Measurements from ENCODE around the gene FSD1.

DNA sequence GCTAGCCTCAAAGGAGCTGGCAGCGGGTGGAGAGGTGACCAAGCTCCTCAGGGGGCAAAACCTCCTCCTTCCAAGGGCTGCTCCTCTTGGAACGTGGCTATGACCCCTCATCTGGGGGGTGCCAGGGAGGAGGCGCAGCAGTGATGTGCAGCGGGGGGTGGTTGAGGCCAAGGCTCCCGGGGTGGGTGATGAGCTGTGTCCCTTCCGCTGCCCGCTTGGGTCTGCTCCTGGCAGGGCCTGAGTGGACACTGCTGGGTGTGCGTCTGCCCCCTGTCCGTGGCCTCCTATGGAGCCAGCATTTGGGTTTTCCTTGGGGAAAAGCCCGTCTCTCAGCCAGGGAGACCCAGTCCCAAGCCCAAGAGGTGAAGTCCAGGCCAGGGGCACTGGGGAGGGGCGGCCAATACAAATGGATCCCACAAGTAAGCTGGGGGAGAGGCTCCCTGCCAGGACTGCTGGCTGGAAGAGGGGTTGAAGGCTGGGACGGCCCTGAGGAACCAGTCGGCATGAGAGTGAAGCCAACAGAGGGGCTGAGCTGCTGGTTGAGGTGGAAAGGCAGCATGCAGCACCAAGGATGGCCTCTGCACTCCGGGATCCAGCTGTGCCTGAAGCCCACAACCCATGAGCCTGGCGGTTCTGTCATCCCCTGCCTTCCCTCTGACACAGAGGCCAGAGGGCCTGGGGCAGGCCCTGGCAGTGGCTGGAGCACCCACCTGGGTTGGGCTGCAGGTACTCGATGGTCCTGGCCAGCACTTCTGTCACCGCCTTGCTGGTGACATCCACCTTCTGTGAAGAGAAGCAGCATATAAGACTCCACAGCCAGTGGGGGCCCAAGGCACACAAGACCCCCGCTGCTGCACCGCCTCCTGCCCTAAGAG is 61.6 kb downstream of the FSD1 start:
- TF ChIP-seq EZH2phosphoT487 (IDR thresholded peaks at IDR 0.05; ENCODE audit: low read depth), result no peak
- TF ChIP-seq, protein P1, sequence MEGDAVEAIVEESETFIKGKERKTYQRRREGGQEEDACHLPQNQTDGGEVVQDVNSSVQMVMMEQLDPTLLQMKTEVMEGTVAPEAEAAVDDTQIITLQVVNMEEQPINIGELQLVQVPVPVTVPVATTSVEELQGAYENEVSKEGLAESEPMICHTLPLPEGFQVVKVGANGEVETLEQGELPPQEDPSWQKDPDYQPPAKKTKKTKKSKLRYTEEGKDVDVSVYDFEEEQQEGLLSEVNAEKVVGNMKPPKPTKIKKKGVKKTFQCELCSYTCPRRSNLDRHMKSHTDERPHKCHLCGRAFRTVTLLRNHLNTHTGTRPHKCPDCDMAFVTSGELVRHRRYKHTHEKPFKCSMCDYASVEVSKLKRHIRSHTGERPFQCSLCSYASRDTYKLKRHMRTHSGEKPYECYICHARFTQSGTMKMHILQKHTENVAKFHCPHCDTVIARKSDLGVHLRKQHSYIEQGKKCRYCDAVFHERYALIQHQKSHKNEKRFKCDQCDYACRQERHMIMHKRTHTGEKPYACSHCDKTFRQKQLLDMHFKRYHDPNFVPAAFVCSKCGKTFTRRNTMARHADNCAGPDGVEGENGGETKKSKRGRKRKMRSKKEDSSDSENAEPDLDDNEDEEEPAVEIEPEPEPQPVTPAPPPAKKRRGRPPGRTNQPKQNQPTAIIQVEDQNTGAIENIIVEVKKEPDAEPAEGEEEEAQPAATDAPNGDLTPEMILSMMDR (IDR thresholded peaks at IDR 0.05; ENCODE audit: low read depth, low read length), result no peak

Data from OCI-LY3 (cell line).